HG02588 (cell line): ENCODE data around the gene MTCH2.
"Not testable (repeated sequence)": the region's sequence is repeated elsewhere in the genome, so short reads cannot be mapped to it uniquely, and the experiment has no call there.

ENCODE experiments used
- ATAC-seq: cut with Tn5 transposase; IDR thresholded peaks from one replicate; pipeline ENCODE4 v1.9.1; 2021; ENCODE audit warnings: mild to moderate bottlenecking, moderate library complexity; ENCODE audit not compliant: unreplicated experiment

MTCH2 gene

GRCh38 chr11:47640506-47640905 lies 1.9 kb downstream of the MTCH2 start:
- not testable (repeated sequence) for ATAC-seq

- not testable (repeated sequence) for ATAC-seq
Observed at GRCh38 chr11:47636331-47636730, 6.0 kb downstream of the MTCH2 start.

- ATAC-seq = no peak
Observed at GRCh38 chr11:47631473-47631872, 10.9 kb downstream of the MTCH2 start.

- no peak for ATAC-seq
Observed at GRCh38 chr11:47628026-47628425, 14.3 kb downstream of the MTCH2 start.

- ATAC-seq = no peak
Observed at GRCh38 chr11:47626234-47626633, 16.1 kb downstream of the MTCH2 start.

GRCh38 chr11:47620836-47621378 lies 21.5 kb downstream of the MTCH2 start:
- ATAC-seq = no peak

- no peak for ATAC-seq
Observed at GRCh38 chr11:47617417-47617809, 24.9 kb downstream of the MTCH2 start.

- no peak for ATAC-seq
Observed at GRCh38 chr11:47616726-47617416, 25.5 kb downstream of the MTCH2 start.

GRCh38 chr11:47615249-47615648 lies 27.1 kb downstream of the MTCH2 start:
- ATAC-seq = no peak

- ATAC-seq = peak; percentile 76
Observed at GRCh38 chr11:47611348-47611794, 31.0 kb downstream of the MTCH2 start.

- no peak for ATAC-seq
Observed at GRCh38 chr11:47609675-47610074, 32.7 kb downstream of the MTCH2 start.

GRCh38 chr11:47607380-47607779 lies 35.0 kb downstream of the MTCH2 start:
- no peak for ATAC-seq

GRCh38 chr11:47606731-47607130 lies 35.6 kb downstream of the MTCH2 start:
- no peak for ATAC-seq

GRCh38 chr11:47605921-47606320 lies 36.4 kb downstream of the MTCH2 start:
- no peak for ATAC-seq

- ATAC-seq = no peak
Observed at GRCh38 chr11:47603295-47603694, 39.1 kb downstream of the MTCH2 start.

GRCh38 chr11:47599902-47600301 lies 42.5 kb downstream of the MTCH2 start:
- no peak for ATAC-seq

GRCh38 chr11:47595967-47596366 lies 46.4 kb downstream of the MTCH2 start:
- ATAC-seq = no peak

- no peak for ATAC-seq
Observed at GRCh38 chr11:47595029-47595428, 47.3 kb downstream of the MTCH2 start.

- ATAC-seq = no peak
Observed at GRCh38 chr11:47593934-47594855, 48.2 kb downstream of the MTCH2 start, which contains the start of gene C1QTNF4. Gene C1QTNF4, minus strand, starts transcription at chr11:47594411. Its CDS starts 3,601 bp downstream, at chr11:47590810.

GRCh38 chr11:47593492-47593933 lies 48.8 kb downstream of the MTCH2 start:
- no peak for ATAC-seq

- ATAC-seq = no peak
Observed at GRCh38 chr11:47592970-47593369, 49.4 kb downstream of the MTCH2 start.
